Large intestine (tissue), 3 donors: ENCODE data around the gene PLXNA2. TPM values are rescaled to one million over a fixed set of nuclear protein-coding genes. Genes with fewer than 3 reads are reported as not detected.

ENCODE experiments used
- DNase-seq, 2 donors: peaks; one replicate each; pipeline versions ENCODE4 v3.0.0 to v3.0.0-alpha.2; 2013
- H3K27ac ChIP-seq: one replicate; pipeline ENCODE4 v1.5.1; 2013; ENCODE audit warnings: low read length
- H3K27me3 ChIP-seq: 2 replicates; pipeline ENCODE4 v1.6.1; 2013; ENCODE audit warnings: low read length; ENCODE audit not compliant: control insufficient read depth, insufficient read depth
- H3K36me3 ChIP-seq: 2 replicates; pipeline ENCODE4 v1.6.1; 2013; ENCODE audit warnings: low read length; ENCODE audit not compliant: control insufficient read depth, insufficient read depth
- H3K4me1 ChIP-seq: one replicate; pipeline ENCODE4 v1.6.1; 2013; ENCODE audit warnings: low read length; ENCODE audit not compliant: control insufficient read depth, insufficient read depth
- H3K4me3 ChIP-seq: one replicate; pipeline ENCODE4 v1.5.1; 2013; ENCODE audit warnings: low read length
- H3K9me3 ChIP-seq: one replicate; pipeline ENCODE4 v1.6.1; 2013; ENCODE audit warnings: mild to moderate bottlenecking, low read depth, low read length, moderate library complexity; ENCODE audit not compliant: control insufficient read depth
- WGBS: methylation state at CpG from one replicate; pipeline ENCODE4 v1.1.5; 2013; ENCODE audit warnings: low lambda C conversion rate; ENCODE audit not compliant: insufficient coverage; 5-methylcytosine and 5-hydroxymethylcytosine counted together
- polyA plus RNA-seq: library from polyadenylated mRNA; unstranded; fragments of 120-200 nt; gene quantifications from one replicate; pipeline ENCODE4 v1.2.1, GENCODE V29; 2013

PLXNA2 gene
- polyA plus RNA-seq, 1 donor, result 11.7 TPM

DNA sequence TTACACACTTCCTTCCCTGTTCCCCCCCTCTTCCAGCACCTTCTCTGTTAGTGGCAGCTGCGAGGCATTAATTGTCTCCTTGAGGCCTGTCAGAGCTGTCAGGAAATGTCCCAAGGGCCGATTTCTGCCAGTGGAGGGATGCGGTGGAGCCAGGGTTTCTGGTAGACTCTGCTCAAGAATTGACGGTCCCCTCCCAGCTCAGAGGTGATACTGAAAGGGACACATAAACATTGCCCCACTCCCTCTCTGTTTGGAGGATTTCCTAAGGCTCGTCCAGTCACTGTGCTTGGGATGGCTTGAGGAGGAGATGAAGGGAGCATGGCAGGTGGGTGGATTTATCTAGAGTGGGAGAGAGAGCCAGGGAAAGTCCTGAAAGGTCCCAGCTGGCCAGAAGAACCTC, 271.8 kb downstream of the PLXNA2 start:
- no peaks in the 10 kb centered on the region for H3K36me3 ChIP-seq
- H3K4me1 ChIP-seq, result peaks cover 8% of the 10 kb centered on the region
- peaks cover 22% of the 10 kb centered on the region for H3K27me3 ChIP-seq
- no CpG with 5 or more reads among the region's 5 CpGs for WGBS
- DNase-seq, result no peak
- H3K27ac ChIP-seq, result no peak overlapping the region
- no peak overlapping the region for H3K4me3 ChIP-seq
- H3K9me3 ChIP-seq, result no peaks in the 10 kb centered on the region
